GF-D8 (cell line): ENCODE data around the gene TMTC2.
"Not testable (repeated sequence)": the region's sequence is repeated elsewhere in the genome, so short reads cannot be mapped to it uniquely, and the experiment has no call there.

Source experiments
- DNase-seq: peaks from one replicate; lab custom pipeline; 2025; lab: John Stamatoyannopoulos, UW

TMTC2 gene

GRCh38 chr12:82788594-82788993, 101.9 kb downstream of the TMTC2 start:
- DNase-seq, result no peak

GRCh38 chr12:82789674-82790073, 103.0 kb downstream of the TMTC2 start:
- DNase-seq, result no peak

GRCh38 chr12:82793751-82794281, 107.1 kb downstream of the TMTC2 start:
- no peak for DNase-seq

GRCh38 chr12:82797480-82797879, 110.8 kb downstream of the TMTC2 start:
- DNase-seq, result no peak

- no peak for DNase-seq
Observed at GRCh38 chr12:82800185-82800584, 113.5 kb downstream of the TMTC2 start.

- no peak for DNase-seq
Observed at GRCh38 chr12:82801951-82802610, 115.4 kb downstream of the TMTC2 start.

GRCh38 chr12:82803201-82803600, 116.5 kb downstream of the TMTC2 start:
- no peak for DNase-seq

GRCh38 chr12:82804601-82805000, 117.9 kb downstream of the TMTC2 start:
- no peak for DNase-seq

GRCh38 chr12:82805004-82805403, 118.3 kb downstream of the TMTC2 start:
- not testable (repeated sequence) for DNase-seq

- DNase-seq, result no peak
Observed at GRCh38 chr12:82805812-82806497, 119.2 kb downstream of the TMTC2 start.

- DNase-seq, result no peak
Observed at GRCh38 chr12:82807132-82807737, 120.5 kb downstream of the TMTC2 start.

GRCh38 chr12:82810568-82810967, 123.9 kb downstream of the TMTC2 start:
- no peak for DNase-seq

GRCh38 chr12:82817368-82817767, 130.7 kb downstream of the TMTC2 start:
- DNase-seq, result no peak

GRCh38 chr12:82818271-82819035, 131.7 kb downstream of the TMTC2 start:
- no peak for DNase-seq

GRCh38 chr12:82826505-82826904, 139.8 kb downstream of the TMTC2 start:
- DNase-seq, result no peak

GRCh38 chr12:82832096-82832495, 145.4 kb downstream of the TMTC2 start:
- peak; percentile 3 for DNase-seq

GRCh38 chr12:82832981-82833380, 146.3 kb downstream of the TMTC2 start:
- no peak for DNase-seq

- DNase-seq, result no peak
Observed at GRCh38 chr12:82833481-82833880, 146.8 kb downstream of the TMTC2 start.

GRCh38 chr12:82835217-82835616, 148.5 kb downstream of the TMTC2 start:
- no peak for DNase-seq

- DNase-seq, result no peak
Observed at GRCh38 chr12:82838131-82838551, 151.4 kb downstream of the TMTC2 start.

- DNase-seq, result no peak
Observed at GRCh38 chr12:82838827-82839226, 152.1 kb downstream of the TMTC2 start.

- no peak for DNase-seq
Observed at GRCh38 chr12:82839796-82840195, 153.1 kb downstream of the TMTC2 start.
